GM12874 (cell line): ENCODE measurements around the gene CPTP.

Experiments used
- CTCF ChIP-seq: IDR thresholded peaks from 2 replicates; pipeline ENCODE4 v1.5.1; 2011; ENCODE audit warnings: low read depth, mild to moderate bottlenecking, control low read depth, low read length, moderate library complexity; ENCODE audit not compliant: insufficient read depth

The CPTP gene

GRCh38 chr1:1337793-1338147 is 13.2 kb downstream of the CPTP start:
- TF ChIP-seq CTCF, result no peak

GRCh38 chr1:1338278-1338677 is 13.7 kb downstream of the CPTP start:
- no peak for TF ChIP-seq CTCF

- no peak for TF ChIP-seq CTCF
Observed at GRCh38 chr1:1340185-1340584, 15.6 kb downstream of the CPTP start.

GRCh38 chr1:1340791-1341548 is 16.4 kb downstream of the CPTP start:
- TF ChIP-seq CTCF, result no peak

- TF ChIP-seq CTCF, result no peak
Observed at GRCh38 chr1:1341549-1342021, 17.0 kb downstream of the CPTP start.

GRCh38 chr1:1342061-1342562 is 17.5 kb downstream of the CPTP start:
- TF ChIP-seq CTCF, result no peak

- no peak for TF ChIP-seq CTCF
Observed at GRCh38 chr1:1342584-1343115, 18.0 kb downstream of the CPTP start.
